CD4-positive, alpha-beta T cell (primary cell): ENCODE measurements around the gene GRAP. TPM values are rescaled to one million over a fixed set of nuclear protein-coding genes. Genes with fewer than 3 reads are reported as not detected.

Experiments used
- ATAC-seq: fragments of 200-7000 bp; cut with Tn5 transposase; one replicate; pipeline ENCODE4 v1.10.0; 2022; ENCODE audit warnings: mild to moderate bottlenecking; ENCODE audit not compliant: poor library complexity
- CTCF ChIA-PET: fragments of 350-600 bp; sonication (Branson Sonifier 250); formaldehyde crosslinking; loops from one replicate; lab custom pipeline; 2021; ENCODE audit warnings: antibody characterized with exemption, inconsistent platforms; lab: Charles Lee
- POLR2A ChIA-PET: fragments of 350-600 bp; sonication (Branson Sonifier 250); formaldehyde crosslinking; loops from one replicate; lab custom pipeline; 2021; ENCODE audit warnings: antibody characterized with exemption, inconsistent platforms; lab: Charles Lee
- DNase-seq, 14 experiments: peaks; one replicate each; pipeline ENCODE4 v3.0.0-alpha.2; 2013 to 2020; ENCODE audit warnings: mixed read lengths in 2 of 14
- H3K27ac ChIP-seq, 2 donors: one replicate each; pipeline versions ENCODE4 v1.5.1 to v1.7.0; 2013; ENCODE audit warnings: low read length in 2 of 2, low read depth in 1 of 2, mild to moderate bottlenecking in 1 of 2
- H3K27me3 ChIP-seq, 2 experiments: 1 replicate in 1 of 2; 2 replicates in 1 of 2; pipeline versions ENCODE4 v1.6.1 to v1.7.0; 2013; ENCODE audit warnings: low read length in 2 of 2, control low read depth in 1 of 2, mild to moderate bottlenecking in 1 of 2, moderate library complexity in 1 of 2; ENCODE audit not compliant: insufficient read depth in 2 of 2, control insufficient read depth in 1 of 2
- H3K36me3 ChIP-seq: one replicate; pipeline ENCODE4 v1.6.1; 2013; ENCODE audit warnings: low read length, control low read depth; ENCODE audit not compliant: insufficient read depth
- H3K4me1 ChIP-seq: one replicate; pipeline ENCODE4 v1.6.1; 2013; ENCODE audit warnings: low read length, control low read depth; ENCODE audit not compliant: insufficient read depth
- H3K4me3 ChIP-seq: one replicate; pipeline ENCODE4 v1.5.1; 2013; ENCODE audit warnings: mild to moderate bottlenecking, low read length, moderate library complexity
- H3K9me3 ChIP-seq, 2 experiments: 1 replicate in 1 of 2; 2 replicates in 1 of 2; pipeline versions ENCODE4 v1.6.1 to v1.7.0; 2013; ENCODE audit warnings: low read length in 2 of 2, mild to moderate bottlenecking in 2 of 2, control low read depth in 1 of 2, moderate library complexity in 1 of 2; ENCODE audit not compliant: control insufficient read depth in 1 of 2, insufficient read depth in 1 of 2
- H3K27ac Mint-ChIP-seq: one replicate; pipeline ENCODE4 v1.8.0; 2020; ENCODE audit warnings: mixed read lengths
- H3K27me3 Mint-ChIP-seq: one replicate; pipeline ENCODE4 v1.8.0; 2021; ENCODE audit warnings: mixed read lengths
- H3K36me3 Mint-ChIP-seq: one replicate; pipeline ENCODE4 v1.8.0; 2021; ENCODE audit warnings: low read depth, mixed read lengths
- H3K4me1 Mint-ChIP-seq: one replicate; pipeline ENCODE4 v1.8.0; 2021; ENCODE audit warnings: low read depth, mixed read lengths
- H3K4me3 Mint-ChIP-seq: one replicate; pipeline ENCODE4 v1.8.0; 2020; ENCODE audit warnings: mild to moderate bottlenecking, mixed read lengths
- H3K9me3 Mint-ChIP-seq: one replicate; pipeline ENCODE4 v1.8.0; 2020; ENCODE audit warnings: mixed read lengths
- CTCF ChIP-seq: fragments of 200-600 bp; IDR thresholded peaks from one replicate; pipeline ENCODE4 v1.8.0; 2022; ENCODE audit warnings: antibody characterized with exemption, mild to moderate bottlenecking
- intact Hi-C, 2 experiments: fragments of 100-400 bp; cut with DNase I in 1 of 2; cut with micrococcal nuclease in 1 of 2; formaldehyde crosslinking; loops; one replicate each; pipeline versions ENCODE4 v1.15.1 to v1.9.0; 2023 to 2025; cut with DNase I, micrococcal nuclease
- total RNA-seq, 174 experiments: library from RNA in 2 of 174; stranded (reverse) in 2 of 174; gene quantifications; one replicate each; pipeline ENCODE4 v1.2.3 and lab custom pipeline; 2021 to 2026

Gene GRAP
- total RNA-seq, 2 experiments from 2014 or later = 20.1 to 20.4 TPM

GRCh38 chr17:18999911-19000310, 46.8 kb downstream of the GRAP start:
- no peaks in the 10 kb centered on the region for H3K27me3 ChIP-seq
- Mint-ChIP-seq H3K4me1 (peaks cover 23% of the 10 kb centered on the region), H3K36me3 (peaks cover 13% of the 10 kb centered on the region), H3K27ac (no peak overlapping the region), H3K9me3 (peaks cover 2% of the 10 kb centered on the region), H3K4me3 (no peak overlapping the region), H3K27me3 (no peaks in the 10 kb centered on the region)
- H3K4me3 ChIP-seq = no peak overlapping the region
- CTCF ChIA-PET = no interaction called here
- ATAC-seq (no peak), DNase-seq (no peak)
- POLR2A ChIA-PET = no interaction called here
- H3K36me3 ChIP-seq = peaks cover 8% of the 10 kb centered on the region
- H3K9me3 ChIP-seq = peaks cover 0 to 13% of the 10 kb centered on the region in 2 experiments
- peaks cover 54% of the 10 kb centered on the region for H3K4me1 ChIP-seq
- intact Hi-C loops = loop anchor here in 1 of 2 experiments (2.0 to 10.0 kb wide), 4 partner anchors 21 to 365 kb away; partner anchors contain the start of gene B9D1
- TF ChIP-seq CTCF = no peak
- no peak overlapping the region for H3K27ac ChIP-seq

GRCh38 chr17:18999394-18999793, 47.4 kb downstream of the GRAP start:
- POLR2A ChIA-PET = no interaction called here
- Mint-ChIP-seq H3K4me1 (peaks cover 23% of the 10 kb centered on the region), H3K27ac (no peak overlapping the region), H3K36me3 (peaks cover 14% of the 10 kb centered on the region), H3K27me3 (no peaks in the 10 kb centered on the region), H3K4me3 (no peak overlapping the region), H3K9me3 (peaks cover 2% of the 10 kb centered on the region)
- Histone ChIP-seq H3K4me3 (no peak overlapping the region), H3K36me3 (peaks cover 8% of the 10 kb centered on the region), H3K9me3 (peaks cover 0 to 13% of the 10 kb centered on the region in 2 experiments), H3K27ac (no peak overlapping the region), H3K4me1 (peaks cover 55% of the 10 kb centered on the region), H3K27me3 (no peaks in the 10 kb centered on the region)
- DNase-seq (no peak), ATAC-seq (no peak)
- TF ChIP-seq CTCF = no peak
- intact Hi-C loops = no loop called here
- CTCF ChIA-PET = no interaction called here

- H3K9me3 Mint-ChIP-seq = peaks cover 2% of the 10 kb centered on the region
- no peak overlapping the region for H3K4me3 Mint-ChIP-seq
- H3K27ac Mint-ChIP-seq = peak overlapping the region; percentile 27
- H3K4me1 ChIP-seq = peaks cover 56% of the 10 kb centered on the region
- intact Hi-C loops = no loop called here
- ATAC-seq (no peak), DNase-seq (no peak)
- POLR2A ChIA-PET = interaction anchor here (0.9 kb wide), 1 partner anchor 25 kb away, joined by 3 read pairs; no protein-coding TSS in a partner anchor
- no peak for TF ChIP-seq CTCF
- CTCF ChIA-PET = interaction anchor here (1.7 kb wide), 1 partner anchor 37 kb away, joined by 8 read pairs; no protein-coding TSS in a partner anchor
- H3K27me3 ChIP-seq = no peaks in the 10 kb centered on the region
- peaks cover 8% of the 10 kb centered on the region for H3K36me3 ChIP-seq
- H3K27me3 Mint-ChIP-seq = no peaks in the 10 kb centered on the region
- no peak overlapping the region for H3K4me3 ChIP-seq
- peaks cover 14% of the 10 kb centered on the region for H3K36me3 Mint-ChIP-seq
- H3K9me3 ChIP-seq = peaks cover 0 to 13% of the 10 kb centered on the region in 2 experiments
- peaks cover 27% of the 10 kb centered on the region for H3K4me1 Mint-ChIP-seq
- H3K27ac ChIP-seq = no peak overlapping the region
Observed at GRCh38 chr17:18997650-18998196, 49.0 kb downstream of the GRAP start.
